CD4-positive, alpha-beta T cell (primary cell): ENCODE data around the gene DNLZ. TPM values are rescaled to one million over a fixed set of nuclear protein-coding genes. Genes with fewer than 3 reads are reported as not detected.

Source experiments
- ATAC-seq: fragments of 200-7000 bp; cut with Tn5 transposase; one replicate; pipeline ENCODE4 v1.10.0; 2022; ENCODE audit warnings: mild to moderate bottlenecking; ENCODE audit not compliant: poor library complexity
- CTCF ChIA-PET: fragments of 350-600 bp; sonication (Branson Sonifier 250); formaldehyde crosslinking; loops from one replicate; lab custom pipeline; 2021; ENCODE audit warnings: antibody characterized with exemption, inconsistent platforms; lab: Charles Lee
- POLR2A ChIA-PET: fragments of 350-600 bp; sonication (Branson Sonifier 250); formaldehyde crosslinking; loops from one replicate; lab custom pipeline; 2021; ENCODE audit warnings: antibody characterized with exemption, inconsistent platforms; lab: Charles Lee
- DNase-seq, 14 experiments: peaks; one replicate each; pipeline ENCODE4 v3.0.0-alpha.2; 2013 to 2020; ENCODE audit warnings: mixed read lengths in 2 of 14
- H3K27ac ChIP-seq, 2 donors: one replicate each; pipeline versions ENCODE4 v1.5.1 to v1.7.0; 2013; ENCODE audit warnings: low read length in 2 of 2, low read depth in 1 of 2, mild to moderate bottlenecking in 1 of 2
- H3K27me3 ChIP-seq, 2 experiments: 1 replicate in 1 of 2; 2 replicates in 1 of 2; pipeline versions ENCODE4 v1.6.1 to v1.7.0; 2013; ENCODE audit warnings: low read length in 2 of 2, control low read depth in 1 of 2, mild to moderate bottlenecking in 1 of 2, moderate library complexity in 1 of 2; ENCODE audit not compliant: insufficient read depth in 2 of 2, control insufficient read depth in 1 of 2
- H3K36me3 ChIP-seq: one replicate; pipeline ENCODE4 v1.6.1; 2013; ENCODE audit warnings: low read length, control low read depth; ENCODE audit not compliant: insufficient read depth
- H3K4me1 ChIP-seq: one replicate; pipeline ENCODE4 v1.6.1; 2013; ENCODE audit warnings: low read length, control low read depth; ENCODE audit not compliant: insufficient read depth
- H3K4me3 ChIP-seq: one replicate; pipeline ENCODE4 v1.5.1; 2013; ENCODE audit warnings: mild to moderate bottlenecking, low read length, moderate library complexity
- H3K9me3 ChIP-seq, 2 experiments: 1 replicate in 1 of 2; 2 replicates in 1 of 2; pipeline versions ENCODE4 v1.6.1 to v1.7.0; 2013; ENCODE audit warnings: low read length in 2 of 2, mild to moderate bottlenecking in 2 of 2, control low read depth in 1 of 2, moderate library complexity in 1 of 2; ENCODE audit not compliant: control insufficient read depth in 1 of 2, insufficient read depth in 1 of 2
- H3K27ac Mint-ChIP-seq: one replicate; pipeline ENCODE4 v1.8.0; 2020; ENCODE audit warnings: mixed read lengths
- H3K27me3 Mint-ChIP-seq: one replicate; pipeline ENCODE4 v1.8.0; 2021; ENCODE audit warnings: mixed read lengths
- H3K36me3 Mint-ChIP-seq: one replicate; pipeline ENCODE4 v1.8.0; 2021; ENCODE audit warnings: low read depth, mixed read lengths
- H3K4me1 Mint-ChIP-seq: one replicate; pipeline ENCODE4 v1.8.0; 2021; ENCODE audit warnings: low read depth, mixed read lengths
- H3K4me3 Mint-ChIP-seq: one replicate; pipeline ENCODE4 v1.8.0; 2020; ENCODE audit warnings: mild to moderate bottlenecking, mixed read lengths
- H3K9me3 Mint-ChIP-seq: one replicate; pipeline ENCODE4 v1.8.0; 2020; ENCODE audit warnings: mixed read lengths
- CTCF ChIP-seq: fragments of 200-600 bp; IDR thresholded peaks from one replicate; pipeline ENCODE4 v1.8.0; 2022; ENCODE audit warnings: antibody characterized with exemption, mild to moderate bottlenecking
- intact Hi-C, 2 experiments: fragments of 100-400 bp; cut with DNase I in 1 of 2; cut with micrococcal nuclease in 1 of 2; formaldehyde crosslinking; loops; one replicate each; pipeline versions ENCODE4 v1.15.1 to v1.9.0; 2023 to 2025; cut with DNase I, micrococcal nuclease
- total RNA-seq, 174 experiments: library from RNA in 2 of 174; stranded (reverse) in 2 of 174; gene quantifications; one replicate each; pipeline ENCODE4 v1.2.3 and lab custom pipeline; 2021 to 2026

DNLZ gene
- total RNA-seq, 2 experiments from 2014 or later, result 15.4 to 17.0 TPM

- ATAC-seq (no peak), DNase-seq (no peak)
- peaks cover 35% of the 10 kb centered on the region for H3K36me3 Mint-ChIP-seq
- ChIA-PET CTCF (interaction anchor here (3.2 kb wide), 1 partner anchor 39 kb away, joined by 12 read pairs; the partner anchor contains the start of gene DNLZ), POLR2A (interaction anchor here (1.9 to 2.8 kb wide), 2 partner anchors 8 to 135 kb away, joined by 4 to 18 read pairs; partner anchors contain the start of genes ENTR1 and PMPCA)
- no peak for TF ChIP-seq CTCF
- H3K9me3 ChIP-seq, result no peaks in the 10 kb centered on the region
- H3K4me1 Mint-ChIP-seq, result peaks cover 48% of the 10 kb centered on the region
- H3K27me3 Mint-ChIP-seq, result no peaks in the 10 kb centered on the region
- no peaks in the 10 kb centered on the region for H3K27me3 ChIP-seq
- H3K4me1 ChIP-seq, result peaks cover 74% of the 10 kb centered on the region
- intact Hi-C loops, result loop anchor here in 1 of 2 experiments (10.0 kb wide), 3 partner anchors 143 to 437 kb away; partner anchors contain the start of genes NOTCH1, RABL6 and UBAC1
- H3K27ac ChIP-seq, result no peak overlapping the region
- H3K4me3 Mint-ChIP-seq, result peak overlapping the region; percentile 42
- no peak overlapping the region for H3K4me3 ChIP-seq
- H3K9me3 Mint-ChIP-seq, result no peaks in the 10 kb centered on the region
- peaks cover 27% of the 10 kb centered on the region for H3K36me3 ChIP-seq
- H3K27ac Mint-ChIP-seq, result peak overlapping the region; percentile 44
Measured at GRCh38 chr9:136402067-136402466, 38.5 kb upstream of the DNLZ start.

- Histone ChIP-seq H3K9me3 (no peaks in the 10 kb centered on the region), H3K4me3 (no peak overlapping the region), H3K4me1 (peaks cover 69% of the 10 kb centered on the region), H3K27ac (no peak overlapping the region), H3K27me3 (no peaks in the 10 kb centered on the region), H3K36me3 (peaks cover 29% of the 10 kb centered on the region)
- no peak for ATAC-seq
- intact Hi-C loops, result loop anchor here in 1 of 2 experiments (2.0 to 10.0 kb wide), 5 partner anchors 37 to 437 kb away; partner anchors contain the start of genes INPP5E, NOTCH1, RABL6 and SEC16A
- ChIA-PET POLR2A (interaction anchor here (1.2 to 2.8 kb wide), 4 partner anchors 8 to 134 kb away, joined by 3 to 18 read pairs (median 6); partner anchors contain the start of genes DNLZ, ENTR1 and PMPCA), CTCF (interaction anchor here (1.2 to 3.2 kb wide), 3 partner anchors 8 to 38 kb away, joined by 3 to 12 read pairs (median 4); partner anchors contain the start of genes DNLZ and ENTR1)
- Mint-ChIP-seq H3K27ac (peak overlapping the region; percentile 49), H3K36me3 (peaks cover 38% of the 10 kb centered on the region), H3K4me3 (peak overlapping the region; percentile 74), H3K27me3 (no peaks in the 10 kb centered on the region), H3K9me3 (no peaks in the 10 kb centered on the region), H3K4me1 (peaks cover 48% of the 10 kb centered on the region)
- TF ChIP-seq CTCF, result no peak
- DNase-seq, result no peak
Measured at GRCh38 chr9:136401173-136401922, 37.8 kb upstream of the DNLZ start.

- peak; percentile 66 for ATAC-seq
- CTCF ChIA-PET, result interaction anchor here (1.2 to 3.2 kb wide), 4 partner anchors 10 to 37 kb away, joined by 3 to 12 read pairs (median 6); partner anchors contain the start of genes DNLZ, ENTR1 and PMPCA
- Mint-ChIP-seq H3K36me3 (peaks cover 32% of the 10 kb centered on the region), H3K4me1 (peaks cover 41% of the 10 kb centered on the region), H3K27me3 (no peaks in the 10 kb centered on the region), H3K9me3 (no peaks in the 10 kb centered on the region), H3K27ac (peak within 1 kb of the TSS; percentile 55), H3K4me3 (peak within 1 kb of the TSS; percentile 88)
- TF ChIP-seq CTCF, result peak; percentile 87
- Histone ChIP-seq H3K27me3 (no peaks in the 10 kb centered on the region), H3K36me3 (peaks cover 34% of the 10 kb centered on the region), H3K4me1 (peaks cover 59% of the 10 kb centered on the region), H3K27ac (no peak within 1 kb of the TSS), H3K9me3 (no peaks in the 10 kb centered on the region), H3K4me3 (peak within 1 kb of the TSS; percentile 72)
- intact Hi-C loops, result loop anchor here in 1 of 2 experiments (1.0 to 10.0 kb wide), 8 partner anchors 10 to 435 kb away; partner anchors contain the start of genes DNLZ, ENTR1, INPP5E and NOTCH1
- POLR2A ChIA-PET, result interaction anchor here (1.2 to 2.8 kb wide), 4 partner anchors 9 to 133 kb away, joined by 3 to 18 read pairs (median 6); partner anchors contain the start of genes DNLZ, ENTR1 and PMPCA
- peak; percentile 75 to 95 (median 86) for DNase-seq
Measured at GRCh38 chr9:136400038-136400834, 36.7 kb upstream of the DNLZ start, which contains the start of gene SNAPC4. Gene SNAPC4 (minus strand): TSS chr9:136400170. CDS start chr9:136398428, 1,742 bp downstream.
